HG03378 (cell line): Measurements from ENCODE around the gene PICALM.
"Not testable (repeated sequence)": the region's sequence is repeated elsewhere in the genome, so short reads cannot be mapped to it uniquely, and the experiment has no call there.

ENCODE experiments used
- ATAC-seq: cut with Tn5 transposase; IDR thresholded peaks from one replicate; pipeline ENCODE4 v1.9.1; 2021; ENCODE audit warnings: mild to moderate bottlenecking, moderate library complexity; ENCODE audit not compliant: unreplicated experiment

Gene PICALM

DNA sequence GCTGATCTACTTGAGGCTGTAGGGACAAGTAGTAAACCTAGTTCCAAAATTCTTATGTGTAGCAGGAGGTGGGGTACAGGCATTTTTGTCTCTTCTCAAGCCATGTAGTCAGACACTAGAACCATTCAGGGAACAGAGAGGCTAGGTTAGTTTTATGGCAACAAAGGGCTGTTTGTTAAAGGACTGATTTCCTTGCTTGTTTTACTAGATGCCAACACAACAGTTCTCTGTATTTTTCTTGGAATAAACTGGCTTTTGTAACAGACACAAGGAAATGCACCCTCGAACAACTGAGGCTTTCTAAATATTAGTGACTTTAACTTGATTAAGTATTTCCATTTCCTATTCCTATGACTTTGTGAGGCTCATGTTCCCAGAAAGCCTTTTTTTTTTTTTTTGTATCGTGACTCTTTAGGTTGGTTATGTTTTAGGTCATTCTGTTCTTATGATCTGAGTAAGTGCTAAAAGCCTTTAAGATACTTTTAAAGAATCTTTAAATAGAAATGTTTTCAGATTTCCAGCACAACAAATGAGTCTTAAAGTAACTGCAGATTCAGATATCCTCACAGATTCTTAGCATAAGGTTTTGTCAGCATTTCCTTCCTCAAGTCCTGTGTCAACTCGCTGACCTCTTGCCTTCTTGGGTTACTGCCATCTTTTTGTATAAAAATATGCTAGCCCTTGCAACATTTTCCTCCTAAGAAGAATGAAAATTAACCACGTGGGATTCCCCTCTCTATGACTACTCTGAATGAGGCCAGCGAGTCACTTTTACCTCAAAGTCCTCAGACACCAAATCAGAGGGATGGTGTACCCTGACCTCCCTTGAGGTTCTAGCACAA, 121.2 kb downstream of the PICALM start:
- ATAC-seq: peak; percentile 56

DNA sequence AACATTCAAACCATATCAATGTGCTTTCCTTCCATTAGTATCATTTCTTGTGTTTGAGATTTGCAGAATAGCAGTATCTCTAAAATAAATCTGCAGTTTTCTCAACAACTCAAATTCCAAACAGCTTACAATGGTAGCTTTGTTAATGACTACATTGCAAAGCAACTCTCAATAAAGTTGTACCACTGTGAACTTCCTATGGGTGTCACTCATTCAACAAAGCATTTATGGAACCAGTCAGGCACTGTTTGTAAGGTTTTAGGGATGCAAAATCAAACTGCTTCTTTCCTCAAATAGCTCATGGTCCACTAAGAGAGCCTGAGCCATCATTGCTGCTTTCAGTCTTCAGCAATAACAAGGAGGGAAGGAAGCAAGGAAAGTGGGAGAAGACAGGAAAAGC, 122.7 kb downstream of the PICALM start:
- no peak for ATAC-seq

DNA sequence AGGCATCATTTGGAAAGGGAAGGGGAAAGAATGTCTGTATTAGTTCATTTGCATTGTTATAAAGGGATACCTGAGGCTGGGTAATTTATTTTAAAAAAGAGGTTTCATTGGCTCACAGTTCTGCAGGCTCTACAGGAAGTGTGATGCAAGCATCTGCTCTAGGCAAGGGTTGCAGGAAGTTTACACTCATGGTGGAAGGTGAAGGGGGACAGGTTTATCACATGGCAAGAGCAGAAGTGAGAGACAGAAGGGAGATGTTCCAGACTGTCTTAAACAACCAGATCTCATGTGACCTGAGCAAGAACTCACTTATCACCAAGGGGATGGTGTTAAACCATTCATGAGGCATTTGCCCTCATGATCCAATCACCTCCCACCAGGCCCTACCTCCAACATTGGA, 123.1 kb downstream of the PICALM start:
- no peak for ATAC-seq

DNA sequence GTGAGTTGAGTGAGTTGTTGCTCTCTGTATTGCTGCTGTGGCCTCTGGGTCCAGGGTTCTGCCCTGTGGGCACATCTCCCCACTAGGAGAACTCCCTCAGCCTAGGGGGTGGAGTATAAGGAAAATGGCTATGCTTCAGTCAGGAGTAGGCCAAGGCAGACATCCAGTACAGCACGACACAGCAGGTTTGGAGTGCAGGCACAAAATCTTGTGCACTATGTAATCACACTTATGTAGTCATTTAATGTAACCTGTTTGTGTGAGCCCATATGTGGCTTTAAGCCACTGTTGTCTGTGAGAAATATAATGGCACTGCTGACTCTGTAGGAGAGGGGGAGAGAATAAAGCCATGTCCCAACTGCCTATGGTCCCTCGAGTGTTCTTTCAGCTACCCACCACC, 123.6 kb downstream of the PICALM start:
- no peak for ATAC-seq

DNA sequence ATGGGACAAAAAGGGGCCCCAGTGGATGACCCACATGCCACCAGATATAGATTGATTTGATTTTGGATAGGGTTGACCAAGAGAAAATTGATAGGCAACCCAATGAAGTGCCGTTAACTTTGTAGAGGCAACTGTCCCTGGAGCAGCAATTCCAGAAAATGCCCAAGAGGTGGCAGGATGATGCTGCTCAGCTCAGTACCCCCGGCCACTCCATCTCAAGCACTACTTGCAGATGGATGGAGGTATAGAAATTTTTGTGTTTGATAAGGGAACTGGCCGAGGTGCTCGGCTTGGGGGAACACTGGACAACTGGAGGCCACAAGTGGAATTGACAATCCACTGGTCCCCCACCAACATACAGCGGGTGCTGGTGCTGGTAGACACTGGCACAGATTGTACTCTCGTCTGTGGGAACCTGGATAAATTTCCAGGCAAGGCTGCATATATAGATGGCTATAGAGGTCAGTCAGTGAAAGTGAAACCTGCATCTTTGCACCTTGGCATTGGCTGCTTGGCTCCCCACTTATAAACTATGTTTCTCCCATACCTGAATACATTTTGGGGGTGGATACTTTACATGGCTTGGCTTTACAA, 127.4 kb downstream of the PICALM start:
- ATAC-seq: no peak

DNA sequence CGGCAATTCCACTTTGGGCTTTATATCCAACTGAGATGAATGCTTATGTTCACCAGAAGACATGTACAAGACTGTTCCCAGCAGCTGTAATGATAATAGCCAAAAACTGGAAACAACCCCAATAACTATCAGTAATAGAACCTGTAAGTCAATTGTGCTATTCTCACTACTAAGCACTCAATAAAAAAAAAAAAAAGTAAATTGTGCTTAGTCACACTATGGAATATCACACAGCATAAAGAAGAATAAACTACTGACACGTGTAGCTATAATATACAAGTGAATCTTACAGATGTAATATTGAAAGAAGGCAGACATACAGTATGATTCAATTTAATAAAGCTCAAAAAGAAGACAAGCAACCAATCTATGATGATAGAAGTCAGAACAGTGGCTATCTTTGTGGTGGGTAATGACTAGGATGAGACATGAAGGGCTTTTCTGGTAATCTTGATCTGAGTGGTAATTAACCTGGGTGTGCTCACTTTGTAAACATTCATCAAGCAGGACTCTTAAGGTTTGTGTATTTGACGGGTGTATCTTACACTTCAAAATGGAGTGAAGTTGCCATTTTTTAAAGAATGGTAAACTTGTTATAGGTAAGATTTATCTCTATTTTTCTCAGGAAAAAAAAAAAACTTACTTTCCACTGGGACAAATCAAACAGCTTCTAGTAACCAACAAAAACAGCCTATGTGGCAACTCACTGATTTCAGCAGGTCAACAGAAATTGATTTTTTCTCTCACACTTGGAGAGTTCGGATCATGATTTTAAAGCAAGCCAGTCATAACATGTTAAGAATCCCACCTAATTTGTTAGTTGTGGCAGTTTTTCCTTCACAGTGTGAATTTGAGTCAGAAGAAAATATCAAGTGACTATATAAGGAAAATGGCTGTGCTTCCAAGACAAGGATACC, 129.5 kb downstream of the PICALM start:
- no peak for ATAC-seq

DNA sequence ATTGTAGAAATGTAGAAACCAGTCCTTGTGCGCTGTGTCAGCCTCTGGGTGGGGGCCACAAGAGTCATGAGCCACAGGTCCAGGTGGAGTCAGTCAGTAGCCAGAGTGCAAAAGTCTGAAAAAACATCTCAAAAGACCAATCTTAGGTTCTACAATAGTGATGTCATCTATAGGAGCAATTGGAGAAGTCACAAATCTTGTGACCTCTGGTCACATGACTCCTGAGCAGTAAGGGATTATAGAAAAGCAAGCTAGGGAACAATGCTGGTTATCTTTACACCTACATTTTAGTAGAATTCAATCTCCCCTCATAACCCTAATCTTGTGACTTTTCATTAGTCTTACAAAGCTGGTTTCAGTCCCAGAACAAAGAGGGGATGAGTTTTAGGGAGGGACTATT, 131.0 kb downstream of the PICALM start:
- no peak for ATAC-seq

DNA sequence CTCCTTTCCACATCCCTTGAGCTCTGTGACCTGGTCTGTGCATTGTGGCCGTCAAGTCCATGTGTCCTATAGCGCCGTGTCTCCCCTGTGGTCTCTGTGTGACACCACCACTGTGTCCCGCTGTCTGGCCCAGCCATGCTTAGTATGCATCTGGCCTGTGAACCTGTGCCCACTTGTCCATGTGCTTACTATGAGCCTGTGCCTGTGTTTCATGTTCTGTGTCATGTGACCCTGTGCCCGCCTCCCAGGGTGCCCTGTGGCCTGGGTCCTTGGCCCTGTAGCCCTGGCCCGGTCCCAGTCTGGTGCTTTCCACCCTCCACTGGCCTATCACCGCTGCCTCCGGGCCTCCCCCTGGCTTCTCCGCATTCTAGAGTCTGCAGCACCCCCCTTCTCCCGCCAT, 133.1 kb downstream of the PICALM start:
- ATAC-seq: no peak

DNA sequence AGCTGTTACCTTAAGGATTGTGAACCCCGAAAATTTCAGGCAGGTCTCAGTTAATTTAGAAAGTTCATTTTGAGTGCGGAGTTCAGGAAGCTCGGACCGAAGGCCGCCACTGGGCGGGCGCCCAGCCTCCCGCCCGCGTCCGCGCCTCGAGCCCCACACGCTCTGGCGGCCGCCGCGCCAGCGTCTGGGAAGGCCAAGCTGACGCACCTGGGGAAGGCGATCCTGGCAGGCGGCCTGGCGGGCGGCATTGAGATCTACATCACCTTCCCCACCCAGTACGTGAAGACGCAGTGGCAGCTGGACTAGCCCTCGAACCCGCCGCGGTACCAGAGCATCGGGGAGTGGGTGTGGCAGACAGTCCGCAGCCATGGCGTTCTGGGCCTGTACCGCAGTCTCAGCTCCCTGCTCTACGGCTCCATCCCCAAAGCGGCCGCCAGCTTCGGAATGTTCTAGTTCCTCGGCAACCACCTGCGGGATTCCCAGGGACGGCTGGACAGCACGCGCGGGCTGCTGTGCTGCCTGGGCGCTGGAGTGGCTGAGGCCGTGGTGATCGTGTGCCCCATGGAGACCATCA, 134.2 kb downstream of the PICALM start:
- ATAC-seq: no peak

DNA sequence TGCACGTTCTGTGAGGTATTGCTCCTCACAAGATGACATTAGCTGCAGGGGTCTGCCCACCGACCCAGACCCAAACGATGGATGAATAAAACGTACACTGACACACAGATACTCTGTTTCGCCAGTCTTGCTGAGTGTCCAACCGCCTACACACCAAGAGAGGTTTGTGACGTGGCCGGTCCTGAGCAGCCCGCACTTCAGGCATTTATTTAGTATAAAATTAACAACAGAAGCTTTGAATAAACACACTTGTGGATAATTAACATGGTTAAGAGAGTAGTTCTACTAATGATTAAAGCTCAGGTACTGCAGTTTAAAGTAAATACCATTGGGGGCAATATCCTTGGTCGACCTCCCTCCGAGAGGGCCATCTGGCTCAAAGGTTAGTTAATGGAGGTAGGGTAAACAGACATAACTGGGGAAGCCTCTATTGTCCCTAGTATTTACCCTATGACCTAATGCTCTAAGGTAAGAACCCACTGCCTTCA, 138.0 kb downstream of the PICALM start:
- ATAC-seq: no peak

DNA sequence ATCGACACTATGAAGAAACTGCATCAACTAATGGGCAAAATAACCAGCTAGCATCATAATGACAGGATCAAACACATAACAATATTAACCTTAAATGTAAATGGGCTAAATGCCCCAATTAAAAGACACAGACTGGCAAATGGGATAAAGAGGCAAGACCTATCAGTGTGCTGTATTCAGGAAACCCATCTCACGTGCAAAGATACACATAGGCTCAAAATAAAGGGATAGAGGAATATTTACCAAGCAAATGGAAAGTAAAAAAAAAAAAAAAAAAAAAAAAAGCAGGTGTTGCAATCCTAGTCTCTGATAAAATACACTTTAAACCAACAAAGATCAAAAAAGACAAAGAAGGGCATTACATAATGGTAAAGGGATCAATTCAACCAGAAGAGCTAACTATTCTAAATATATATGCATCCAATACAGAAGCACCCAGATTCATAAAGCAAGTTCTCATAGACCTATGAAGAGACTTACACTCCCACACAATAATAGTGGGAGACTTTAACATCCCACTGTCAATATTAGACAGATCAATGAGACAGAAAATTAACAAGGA, 142.2 kb downstream of the PICALM start:
- not testable (repeated sequence) for ATAC-seq

DNA sequence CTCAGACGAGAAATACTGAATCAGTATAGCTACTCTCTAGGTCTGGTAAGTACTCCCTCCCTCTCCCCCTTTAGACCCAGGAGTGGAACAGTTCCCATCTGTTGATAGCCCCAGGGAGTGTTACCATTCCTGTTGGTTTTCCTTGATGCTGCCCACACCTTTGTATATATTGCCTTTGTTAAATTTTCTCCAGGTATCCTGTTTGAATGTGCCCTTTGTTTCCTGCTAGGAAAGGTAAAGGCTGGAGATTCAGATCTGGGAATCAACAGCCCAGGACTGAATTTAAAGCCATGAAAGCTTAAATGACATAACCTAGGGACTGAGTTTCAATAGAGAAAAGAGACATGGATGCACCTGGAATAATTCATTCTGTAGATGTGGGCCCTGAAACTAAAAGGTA, 145.4 kb downstream of the PICALM start:
- no peak for ATAC-seq

DNA sequence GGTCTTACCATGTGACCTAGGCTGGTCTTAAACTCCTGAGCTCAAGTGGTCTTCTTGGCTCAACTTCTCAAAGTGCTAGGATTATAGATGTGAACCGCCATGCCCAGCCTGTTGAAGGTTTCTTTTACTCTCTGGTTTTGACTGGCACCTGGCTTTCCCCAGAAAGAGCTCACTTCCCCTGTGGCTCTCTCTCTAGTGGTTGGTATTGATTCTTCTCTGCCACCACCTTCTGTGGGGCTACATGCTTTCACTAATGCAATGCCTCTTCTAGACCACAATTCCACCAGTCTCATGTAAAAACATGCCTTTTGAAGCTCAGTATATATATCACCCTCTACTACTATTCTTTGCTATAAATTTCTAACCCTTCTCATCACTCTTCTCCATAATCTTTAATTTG, 146.5 kb downstream of the PICALM start:
- ATAC-seq: peak; percentile 91

DNA sequence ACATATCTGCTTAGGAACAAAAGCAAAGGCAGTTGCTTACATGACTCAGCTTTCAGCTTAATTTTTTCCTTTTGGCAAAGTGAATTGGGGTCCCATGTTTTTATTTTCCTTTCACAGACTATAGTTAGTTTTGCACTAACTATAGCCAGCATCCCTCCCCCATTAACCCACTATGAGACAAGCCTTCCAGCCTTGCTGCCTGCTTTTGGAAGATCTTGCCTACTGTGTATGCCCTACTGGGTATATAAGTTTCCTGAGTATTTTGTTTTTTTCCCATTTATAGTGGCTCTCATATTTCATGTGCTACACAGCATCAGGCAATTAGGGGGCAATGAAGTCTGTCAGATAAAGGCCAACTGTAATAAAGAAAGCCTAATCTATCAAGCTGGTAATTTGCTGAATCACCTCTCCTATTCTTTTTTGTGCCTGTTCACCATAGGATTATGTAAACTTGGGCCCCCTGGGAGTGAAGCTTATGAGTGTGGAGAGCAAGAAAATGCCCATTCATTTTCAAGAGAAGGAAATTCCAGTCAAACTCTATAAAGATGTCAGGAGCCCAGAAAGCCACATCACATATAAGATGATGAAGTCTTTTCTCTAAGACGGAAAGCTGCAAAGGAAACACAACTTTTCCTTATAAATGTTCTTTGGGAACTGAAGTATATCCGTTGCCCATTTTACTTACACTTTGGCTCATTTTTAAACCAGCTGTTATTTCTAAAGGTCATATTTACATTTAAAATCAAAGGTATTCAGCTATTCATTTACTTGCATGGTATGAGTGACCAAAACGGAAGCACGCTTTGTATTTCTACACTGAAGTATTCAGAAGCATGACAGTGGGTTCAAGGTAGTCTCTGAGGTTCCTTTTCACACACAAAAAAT, 149.7 kb downstream of the PICALM start:
- no peak for ATAC-seq

DNA sequence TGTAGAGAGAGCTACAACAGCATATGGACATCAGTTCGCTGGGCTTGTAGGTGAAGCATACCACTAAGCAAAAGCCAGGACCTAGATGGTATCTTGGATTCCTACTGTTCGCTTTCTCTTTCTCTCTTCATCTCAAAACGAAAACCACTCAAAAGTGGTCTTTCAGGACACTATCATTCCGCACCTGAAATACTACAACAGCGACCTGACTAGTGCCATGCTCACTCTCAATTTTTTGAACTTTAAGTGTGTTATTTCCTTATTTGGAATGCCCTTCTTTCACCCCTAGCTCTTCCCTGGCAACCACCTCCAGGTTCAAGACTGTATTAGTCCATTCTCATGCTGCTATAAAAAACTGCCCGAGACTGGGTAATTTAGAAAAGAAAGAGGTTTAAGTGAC, 154.5 kb downstream of the PICALM start:
- ATAC-seq: no peak

DNA sequence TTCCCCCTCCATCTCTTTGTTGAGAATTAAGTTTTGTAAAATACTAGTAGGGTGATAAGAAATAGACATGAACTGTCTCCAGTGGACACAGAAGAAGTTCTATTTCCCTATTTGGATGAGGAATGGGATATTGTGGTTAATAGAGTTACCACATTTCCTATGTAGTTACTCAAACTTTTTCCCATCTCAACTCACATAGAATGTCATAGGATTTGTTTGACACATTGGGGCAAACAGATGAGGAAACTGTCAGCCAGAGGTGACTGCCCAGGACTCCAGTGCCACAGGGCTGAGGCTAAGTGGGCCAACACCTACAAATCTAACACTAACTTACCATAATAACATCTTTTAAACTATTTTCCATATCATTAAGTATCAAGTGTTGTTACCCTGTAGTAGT, 155.4 kb downstream of the PICALM start:
- ATAC-seq: no peak

DNA sequence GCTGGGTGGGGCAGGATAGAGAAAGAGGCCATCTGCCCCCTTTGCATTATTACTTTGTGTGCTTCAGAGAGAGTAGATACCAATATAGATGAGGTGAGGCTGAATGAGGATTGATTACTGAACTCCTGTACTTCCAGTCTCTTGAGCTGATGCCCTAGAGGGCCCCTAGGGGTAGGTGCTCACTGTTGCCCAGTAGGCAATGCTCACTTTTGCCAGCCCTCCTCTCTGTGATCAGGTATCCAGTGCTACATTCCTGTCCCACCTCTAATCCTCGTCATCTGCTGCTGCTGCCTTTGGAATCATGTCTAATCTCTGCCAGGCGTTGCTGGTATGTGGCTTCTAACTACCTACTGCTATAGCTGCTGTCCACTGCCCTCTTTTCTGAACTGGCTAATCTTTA, 156.5 kb downstream of the PICALM start:
- no peak for ATAC-seq
